Testis (tissue), 2 donors: ENCODE measurements around the gene STXBP1.

Experiments used
- CTCF ChIP-seq, 3 experiments: fragments of 450-650 bp in 2 of 3; fragments of 200-600 bp in 1 of 3; sonication (generic) in 1 of 3; IDR thresholded peaks; one replicate each; pipeline ENCODE4 v1.5.1; 2016 to 2019; ENCODE audit warnings: antibody characterized with exemption in 3 of 3, mild to moderate bottlenecking in 2 of 3, moderate library complexity in 1 of 3
- POLR2A ChIP-seq: fragments of 450-650 bp; IDR thresholded peaks from one replicate; pipeline ENCODE4 v1.6.1; 2017; ENCODE audit warnings: antibody characterized with exemption, mild to moderate bottlenecking, moderate library complexity

DNA sequence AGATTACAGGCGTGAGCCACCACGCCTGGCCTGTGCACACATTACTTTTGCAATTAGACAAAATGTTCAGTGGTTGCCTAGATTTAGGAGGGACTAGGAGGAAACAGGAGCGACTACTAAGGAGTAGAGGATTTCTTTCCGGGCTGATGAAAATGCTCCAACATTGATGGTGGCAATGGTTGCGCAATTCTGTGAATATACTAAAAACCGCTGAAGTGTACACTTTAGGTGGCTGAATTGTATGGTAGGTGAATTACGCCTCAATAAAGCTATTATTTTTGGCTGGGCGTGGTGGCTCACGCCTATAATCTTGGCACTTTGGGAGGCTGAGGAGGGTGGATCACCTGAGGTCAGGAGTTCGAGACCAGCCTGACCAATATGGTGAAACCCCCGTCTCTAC, 46.8 kb upstream of the STXBP1 start:
- TF ChIP-seq CTCF (IDR thresholded peaks at IDR 0.05) (no peak), POLR2A (no peak)
